Cardiac muscle cell (in vitro differentiated cells and primary cell): ENCODE results near the gene TDRD12. TPM values are rescaled to one million over a fixed set of nuclear protein-coding genes. Genes with fewer than 3 reads are reported as not detected.
A peak's percentile ranks its signal among the peaks of the same experiment; 100 is the strongest.
"Not testable (repeated sequence)": the region's sequence is repeated elsewhere in the genome, so short reads cannot be mapped to it uniquely, and the experiment has no call there.

Source experiments
- DNase-seq, 2 donors: peaks; one replicate each; pipeline versions ENCODE4 v3.0.0 to v3.0.0-alpha.2; 2010 to 2017; ENCODE audit warnings: low read depth in 1 of 2, low spot score in 1 of 2
- H3K27ac ChIP-seq: fragments of 200-600 bp; sonication (generic); 2 replicates; pipeline ENCODE4 v1.5.1; 2016
- H3K27me3 ChIP-seq: fragments of 200-600 bp; sonication (generic); 2 replicates; pipeline ENCODE4 v1.6.0; 2016; ENCODE audit warnings: control low read depth
- H3K36me3 ChIP-seq: fragments of 200-600 bp; sonication (generic); 2 replicates; pipeline ENCODE4 v1.5.1; 2016; ENCODE audit warnings: control low read depth
- H3K4me1 ChIP-seq: fragments of 200-600 bp; sonication (generic); 2 replicates; pipeline ENCODE4 v1.8.1; 2017; ENCODE audit warnings: low read depth, mild to moderate bottlenecking, mixed run types
- H3K4me3 ChIP-seq: fragments of 200-600 bp; sonication (generic); 2 replicates; pipeline ENCODE4 v1.5.1; 2016; ENCODE audit warnings: mild to moderate bottlenecking
- H3K9me3 ChIP-seq: fragments of 200-600 bp; sonication (generic); 2 replicates; pipeline ENCODE4 v1.5.1; 2017; ENCODE audit warnings: low read depth, mild to moderate bottlenecking, control low read depth
- CTCF ChIP-seq: IDR thresholded peaks from 2 replicates; pipeline ENCODE4 v1.5.1; 2012; ENCODE audit warnings: low read depth, mild to moderate bottlenecking, low read length
- polyA plus RNA-seq: library from polyadenylated mRNA; unstranded; fragments of >200 nt; fragmentation: Nextera tagmentation; extraction: Ambion mirVana; gene quantifications from 2 replicates; pipeline ENCODE4 v1.2.1, GENCODE V29; 2016
- total RNA-seq: library from RNA; depleted of rRNA; stranded (reverse); fragments of >200 nt; gene quantifications from 2 replicates; pipeline ENCODE4 v1.2.3, GENCODE V29; 2016

Gene TDRD12
- total and polyA plus RNA-seq, 2 experiments from 2014 or later: 0.03 to 0.10 TPM

GRCh38 chr19:32771596-32771995 lies 52.0 kb downstream of the TDRD12 start:
- TF ChIP-seq CTCF: no peak

GRCh38 chr19:32773126-32773525 lies 53.6 kb downstream of the TDRD12 start:
- DNase-seq: no peak
- no peaks in the 10 kb centered on the region for H3K36me3 ChIP-seq
- H3K27me3 ChIP-seq: no peaks in the 10 kb centered on the region
- H3K9me3 ChIP-seq: no peaks in the 10 kb centered on the region
- H3K27ac ChIP-seq: no peak overlapping the region
- no peaks in the 10 kb centered on the region for H3K4me1 ChIP-seq
- TF ChIP-seq CTCF: no peak
- no peak overlapping the region for H3K4me3 ChIP-seq

More at GRCh38 chr19:32771596-32771995, 52.0 kb downstream of the TDRD12 start:
- H3K36me3 ChIP-seq: no peaks in the 10 kb centered on the region
- H3K27ac ChIP-seq: no peak overlapping the region
- H3K4me1 ChIP-seq: no peaks in the 10 kb centered on the region
- no peak for DNase-seq
- no peaks in the 10 kb centered on the region for H3K27me3 ChIP-seq
- H3K9me3 ChIP-seq: no peaks in the 10 kb centered on the region
- H3K4me3 ChIP-seq: no peak overlapping the region

GRCh38 chr19:32779082-32779481 lies 59.5 kb downstream of the TDRD12 start:
- H3K9me3 ChIP-seq: no peaks in the 10 kb centered on the region
- no peaks in the 10 kb centered on the region for H3K36me3 ChIP-seq
- H3K4me3 ChIP-seq: no peak overlapping the region
- DNase-seq: no peak
- TF ChIP-seq CTCF: no peak
- no peaks in the 10 kb centered on the region for H3K4me1 ChIP-seq
- no peaks in the 10 kb centered on the region for H3K27me3 ChIP-seq
- H3K27ac ChIP-seq: no peak overlapping the region

GRCh38 chr19:32781280-32781679 lies 61.7 kb downstream of the TDRD12 start:
- Histone ChIP-seq H3K9me3 (no peaks in the 10 kb centered on the region), H3K27ac (no peak overlapping the region), H3K4me3 (no peak overlapping the region), H3K36me3 (no peaks in the 10 kb centered on the region), H3K4me1 (no peaks in the 10 kb centered on the region), H3K27me3 (no peaks in the 10 kb centered on the region)
- DNase-seq: no peak
- TF ChIP-seq CTCF: no peak

GRCh38 chr19:32782089-32782488 lies 62.5 kb downstream of the TDRD12 start:
- not testable (repeated sequence) for DNase-seq, H3K27ac ChIP-seq, H3K36me3 ChIP-seq, H3K4me3 ChIP-seq, H3K4me1 ChIP-seq, H3K9me3 ChIP-seq, H3K27me3 ChIP-seq

- H3K9me3 ChIP-seq, H3K36me3 ChIP-seq, H3K4me3 ChIP-seq, H3K27ac ChIP-seq, H3K27me3 ChIP-seq, H3K4me1 ChIP-seq: not testable (repeated sequence)
- DNase-seq: peak in 1 of 2 donors; percentile 13
Measured at GRCh38 chr19:32787161-32787813, 67.7 kb downstream of the TDRD12 start.

GRCh38 chr19:32787895-32788294 lies 68.3 kb downstream of the TDRD12 start:
- not testable (repeated sequence) for H3K9me3 ChIP-seq, H3K27me3 ChIP-seq, H3K27ac ChIP-seq, H3K4me3 ChIP-seq, H3K36me3 ChIP-seq, H3K4me1 ChIP-seq, DNase-seq
